Caco-2 (cell line): ENCODE data around the gene TMCC1. TPM values are rescaled to one million over a fixed set of nuclear protein-coding genes. Genes with fewer than 3 reads are reported as not detected.
A peak's percentile ranks its signal among the peaks of the same experiment; 100 is the strongest.

ENCODE experiments used
- BruUV-seq: library from RNA; stranded (reverse); fragments of 400-500 nt; replicated peaks from 2 replicates; lab custom pipeline; 2021; lab: Mats Ljungman, UMichigan
- CTCF ChIA-PET: fragments of 300-600 bp; sonication (Branson Sonifier 250); formaldehyde crosslinking; loops from one replicate; lab custom pipeline; 2022; ENCODE audit warnings: antibody characterized with exemption; lab: Charles Lee
- POLR2A ChIA-PET: fragments of 300-600 bp; sonication (Branson Sonifier 250); formaldehyde crosslinking; loops from one replicate; lab custom pipeline; 2022; ENCODE audit warnings: antibody characterized with exemption; lab: Charles Lee
- DNase-seq, 2 experiments: peaks; one replicate each; pipeline versions ENCODE4 v3.0.0 to v3.0.0-alpha.2; 2020 to 2022
- H3K27me3 ChIP-seq: replicated peaks from 2 replicates; pipeline ENCODE4 v1.6.0; 2011; ENCODE audit warnings: low read length; ENCODE audit not compliant: control insufficient read depth, insufficient read depth
- H3K36me3 ChIP-seq: 2 replicates; pipeline ENCODE4 v1.5.1; 2011; ENCODE audit warnings: low read length; ENCODE audit not compliant: control insufficient read depth, insufficient read depth
- H3K4me1 ChIP-seq: fragments of 250-450 bp; sonication (Bioruptor Pico); 2 replicates; pipeline ENCODE4 v1.5.1; 2020; ENCODE audit warnings: mild to moderate bottlenecking
- H3K4me3 ChIP-seq: 2 replicates; pipeline ENCODE4 v1.5.1; 2011; ENCODE audit warnings: low read depth, mild to moderate bottlenecking, control low read depth, low read length
- H3K9me3 ChIP-seq: fragments of 250-450 bp; sonication (Bioruptor Pico); 2 replicates; pipeline ENCODE4 v1.5.1; 2020; ENCODE audit warnings: mild to moderate bottlenecking, moderate library complexity
- H3K27ac Mint-ChIP-seq: one replicate; pipeline ENCODE4 v1.8.0; 2022; ENCODE audit warnings: mixed read lengths; ENCODE audit not compliant: unreplicated experiment
- H3K27me3 Mint-ChIP-seq: one replicate; pipeline ENCODE4 v1.8.0; 2022; ENCODE audit warnings: mixed read lengths; ENCODE audit not compliant: insufficient read depth, unreplicated experiment
- H3K36me3 Mint-ChIP-seq: one replicate; pipeline ENCODE4 v1.8.0; 2022; ENCODE audit warnings: mild to moderate bottlenecking, mixed read lengths; ENCODE audit not compliant: insufficient read depth, unreplicated experiment
- H3K4me1 Mint-ChIP-seq: one replicate; pipeline ENCODE4 v1.8.0; 2022; ENCODE audit warnings: low read depth, mixed read lengths; ENCODE audit not compliant: unreplicated experiment
- H3K4me3 Mint-ChIP-seq: one replicate; pipeline ENCODE4 v1.8.0; 2022; ENCODE audit warnings: mild to moderate bottlenecking, moderate library complexity, mixed read lengths; ENCODE audit not compliant: unreplicated experiment
- H3K9me3 Mint-ChIP-seq: one replicate; pipeline ENCODE4 v1.8.0; 2022; ENCODE audit warnings: mixed read lengths; ENCODE audit not compliant: unreplicated experiment
- CTCF ChIP-seq, 2 experiments: fragments of 200-600 bp in 1 of 2; IDR thresholded peaks; 1 replicate in 1 of 2; 2 replicates in 1 of 2; pipeline versions ENCODE4 v1.5.1 to v1.8.0; 2011 to 2022; ENCODE audit warnings: antibody characterized with exemption in 1 of 2, control low read depth in 1 of 2, inconsistent platforms in 1 of 2, low read depth in 1 of 2, low read length in 1 of 2, mild to moderate bottlenecking in 1 of 2, moderate library complexity in 1 of 2; ENCODE audit not compliant: insufficient read depth in 1 of 2, severe bottlenecking in 1 of 2, unreplicated experiment in 1 of 2
- intact Hi-C: fragments of 100-400 bp; cut with micrococcal nuclease; formaldehyde crosslinking; loops from one replicate; pipeline ENCODE4 v1.10.0; 2022; ENCODE audit not compliant: unreplicated experiment
- total RNA-seq: library from RNA; stranded (reverse); gene quantifications from 2 replicates; pipeline ENCODE4 v1.2.3, GENCODE V29; 2022

Gene TMCC1
- total RNA-seq, 1 experiment from 2014 or later, result 27.8 TPM

GRCh38 chr3:129627350-129628168, 266.0 kb downstream of the TMCC1 start:
- Mint-ChIP-seq H3K36me3 (peaks cover 16% of the 10 kb centered on the region), H3K27me3 (no peaks in the 10 kb centered on the region), H3K9me3 (no peaks in the 10 kb centered on the region), H3K4me3 (peak overlapping the region; percentile 97), H3K4me1 (peaks cover 11% of the 10 kb centered on the region), H3K27ac (peak overlapping the region; percentile 98)
- peak; percentile 83 to 86 for DNase-seq
- TSS peak; percentile 71 for BruUV-seq
- peak overlapping the region; percentile 85 for H3K4me3 ChIP-seq
- no peaks in the 10 kb centered on the region for H3K36me3 ChIP-seq
- TF ChIP-seq CTCF (IDR thresholded peaks at IDR 0.05; ENCODE audit: insufficient read depth in 1 of 2, low read depth in 1 of 2, low read length in 1 of 2, severe bottlenecking in 1 of 2, unreplicated experiment in 1 of 2), result peak; percentile 74 to 95
- no peaks in the 10 kb centered on the region for H3K27me3 ChIP-seq
- CTCF ChIA-PET, result interaction anchor here (0.6 to 3.3 kb wide), 12 partner anchors 19 to 326 kb away, joined by 3 to 38 read pairs (median 4); no protein-coding TSS in a partner anchor
- intact Hi-C loops, result loop anchor here (1.0 to 5.0 kb wide), 7 partner anchors 23 to 307 kb away; partner anchors contain the start of gene TMCC1
- no peaks in the 10 kb centered on the region for H3K9me3 ChIP-seq
- H3K4me1 ChIP-seq, result peaks cover 15% of the 10 kb centered on the region
- POLR2A ChIA-PET, result no interaction called here

GRCh38 chr3:129626744-129627349, 266.7 kb downstream of the TMCC1 start:
- Mint-ChIP-seq H3K4me1 (peaks cover 11% of the 10 kb centered on the region), H3K36me3 (peaks cover 20% of the 10 kb centered on the region), H3K27me3 (no peaks in the 10 kb centered on the region), H3K9me3 (no peaks in the 10 kb centered on the region), H3K4me3 (peak overlapping the region; percentile 97), H3K27ac (peak overlapping the region; percentile 98)
- Histone ChIP-seq H3K27me3 (no peaks in the 10 kb centered on the region), H3K4me3 (peak overlapping the region; percentile 85), H3K9me3 (no peaks in the 10 kb centered on the region), H3K4me1 (peaks cover 15% of the 10 kb centered on the region), H3K36me3 (no peaks in the 10 kb centered on the region)
- peak in 1 of 2 experiments; percentile 16 for TF ChIP-seq CTCF (IDR thresholded peaks at IDR 0.05; ENCODE audit: insufficient read depth in 1 of 2, low read depth in 1 of 2, low read length in 1 of 2, severe bottlenecking in 1 of 2, unreplicated experiment in 1 of 2)
- no TSS peak for BruUV-seq
- intact Hi-C loops, result loop anchor here (1.0 to 5.0 kb wide), 4 partner anchors 22 to 266 kb away; partner anchors contain the start of gene TMCC1
- ChIA-PET POLR2A (interaction anchor here (0.6 to 1.0 kb wide), 8 partner anchors 38 to 485 kb away, joined by 3 to 7 read pairs (median 7); partner anchors contain the start of genes IFT122 and MBD4), CTCF (interaction anchor here (0.6 to 3.3 kb wide), 8 partner anchors 10 to 315 kb away, joined by 3 to 38 read pairs (median 6); no protein-coding TSS in a partner anchor)
- peak; percentile 93 to 95 for DNase-seq
